GM13976 (cell line): ENCODE data around the gene HSPB8.

Experiments used
- DNase-seq: peaks from one replicate; pipeline ENCODE4 v3.0.0; 2012; ENCODE audit warnings: low spot score
- in situ Hi-C: fragments of 300-500 bp; cut with MboI; formaldehyde crosslinking; loops from one replicate; pipeline ENCODE4 v1.12.0; 2022; ENCODE audit warnings: low sequenced_read_pairs, mixed read lengths, inconsistent platforms; ENCODE audit not compliant: unreplicated experiment
- TF ChIP-seq, protein P1 (sequence below): IDR thresholded peaks from 2 replicates; pipeline ENCODE4 v1.5.1; 2012; ENCODE audit warnings: borderline replicate concordance, mild to moderate bottlenecking; ENCODE audit not compliant: insufficient read depth; ENCODE audit errors: extremely low read depth, missing control alignments, control extremely low read depth

Gene HSPB8

DNA sequence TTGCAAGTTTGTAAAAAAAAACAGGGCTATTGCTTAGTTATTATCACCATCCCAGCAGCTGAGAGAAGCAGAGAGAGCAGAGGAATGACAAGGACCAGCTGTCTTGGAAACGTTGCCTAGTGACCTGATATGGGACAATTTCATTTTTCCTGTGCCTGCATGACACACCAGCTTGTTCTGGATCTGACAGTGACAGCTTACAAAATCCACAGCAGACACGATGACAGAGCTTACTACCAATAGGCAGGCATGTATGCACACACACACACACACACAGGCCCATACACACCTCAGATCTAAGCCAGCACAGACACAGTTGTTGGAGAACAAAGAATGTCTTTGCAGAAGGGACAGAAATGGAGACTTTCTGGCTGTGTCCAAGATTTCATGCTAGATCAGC is 25.4 kb downstream of the HSPB8 start:
- DNase-seq, result no peak
- in situ Hi-C loops, result no loop called here
- TF ChIP-seq, protein P1, sequence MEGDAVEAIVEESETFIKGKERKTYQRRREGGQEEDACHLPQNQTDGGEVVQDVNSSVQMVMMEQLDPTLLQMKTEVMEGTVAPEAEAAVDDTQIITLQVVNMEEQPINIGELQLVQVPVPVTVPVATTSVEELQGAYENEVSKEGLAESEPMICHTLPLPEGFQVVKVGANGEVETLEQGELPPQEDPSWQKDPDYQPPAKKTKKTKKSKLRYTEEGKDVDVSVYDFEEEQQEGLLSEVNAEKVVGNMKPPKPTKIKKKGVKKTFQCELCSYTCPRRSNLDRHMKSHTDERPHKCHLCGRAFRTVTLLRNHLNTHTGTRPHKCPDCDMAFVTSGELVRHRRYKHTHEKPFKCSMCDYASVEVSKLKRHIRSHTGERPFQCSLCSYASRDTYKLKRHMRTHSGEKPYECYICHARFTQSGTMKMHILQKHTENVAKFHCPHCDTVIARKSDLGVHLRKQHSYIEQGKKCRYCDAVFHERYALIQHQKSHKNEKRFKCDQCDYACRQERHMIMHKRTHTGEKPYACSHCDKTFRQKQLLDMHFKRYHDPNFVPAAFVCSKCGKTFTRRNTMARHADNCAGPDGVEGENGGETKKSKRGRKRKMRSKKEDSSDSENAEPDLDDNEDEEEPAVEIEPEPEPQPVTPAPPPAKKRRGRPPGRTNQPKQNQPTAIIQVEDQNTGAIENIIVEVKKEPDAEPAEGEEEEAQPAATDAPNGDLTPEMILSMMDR, result no peak

DNA sequence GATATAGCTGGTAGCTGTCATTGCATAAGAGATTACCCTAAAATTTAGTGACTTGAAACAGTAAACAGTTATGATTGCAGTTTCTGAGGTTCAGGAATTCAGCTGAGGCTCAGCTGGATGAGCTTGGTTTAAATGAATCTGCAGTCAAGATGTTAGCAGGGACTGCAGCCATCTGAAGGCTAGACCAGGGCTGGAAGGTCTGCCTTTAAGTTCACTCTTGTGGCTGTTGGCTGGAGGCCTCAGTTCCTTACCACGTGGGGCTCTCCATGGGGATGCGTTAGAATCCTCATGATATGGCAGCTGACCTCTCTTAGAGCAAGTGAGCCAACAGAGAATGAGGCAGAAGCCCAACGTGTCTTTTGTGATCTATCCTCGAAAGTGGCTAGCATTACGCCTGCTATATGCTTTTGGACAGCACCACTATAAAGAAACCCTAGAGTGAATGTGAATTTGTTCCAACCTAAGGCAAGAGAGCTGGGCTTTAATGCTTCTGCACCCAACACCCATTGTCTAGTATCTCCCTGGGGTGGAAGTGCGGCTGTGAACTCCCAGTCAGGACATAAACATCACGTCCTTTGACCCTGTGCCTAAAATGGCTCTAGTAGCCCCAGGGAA is 26.0 kb downstream of the HSPB8 start:
- TF ChIP-seq, protein P1, result no peak
- in situ Hi-C loops, result no loop called here
- DNase-seq, result no peak

DNA sequence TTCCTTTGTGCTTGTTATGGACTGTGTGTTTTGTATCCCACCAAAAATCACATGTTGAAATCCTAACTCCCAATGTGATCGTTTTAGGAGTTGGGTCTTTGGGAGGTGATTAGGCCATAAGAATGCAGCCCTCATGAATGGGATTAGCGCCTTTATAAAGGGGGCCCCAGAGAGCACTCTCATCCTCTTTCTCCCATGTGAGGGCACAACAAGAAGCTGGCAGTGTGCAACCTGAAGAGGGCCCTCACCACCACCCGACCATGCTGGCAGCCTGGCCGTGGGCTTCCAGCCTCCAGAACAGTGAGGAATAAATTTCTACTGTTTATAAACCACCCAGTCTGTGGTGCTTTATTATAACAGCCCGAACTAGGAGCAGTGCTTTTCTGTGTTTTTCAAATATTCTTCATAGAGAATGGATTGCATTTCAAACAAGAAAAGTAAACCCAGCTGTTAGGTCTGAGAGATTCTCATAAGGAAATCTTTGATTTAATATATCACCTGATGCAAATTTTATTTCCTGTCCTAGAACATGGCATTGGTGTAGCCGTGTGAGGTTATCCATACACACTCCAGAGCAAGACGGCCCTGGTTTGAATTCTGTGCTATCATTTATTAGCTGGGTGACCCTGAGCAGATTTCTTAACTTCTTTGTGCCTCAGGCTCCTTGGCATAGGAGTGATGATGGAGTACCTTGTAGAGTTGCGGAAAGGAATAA is 27.8 kb downstream of the HSPB8 start:
- in situ Hi-C loops, result no loop called here
- no peak for DNase-seq
- TF ChIP-seq, protein P1, result no peak

DNA sequence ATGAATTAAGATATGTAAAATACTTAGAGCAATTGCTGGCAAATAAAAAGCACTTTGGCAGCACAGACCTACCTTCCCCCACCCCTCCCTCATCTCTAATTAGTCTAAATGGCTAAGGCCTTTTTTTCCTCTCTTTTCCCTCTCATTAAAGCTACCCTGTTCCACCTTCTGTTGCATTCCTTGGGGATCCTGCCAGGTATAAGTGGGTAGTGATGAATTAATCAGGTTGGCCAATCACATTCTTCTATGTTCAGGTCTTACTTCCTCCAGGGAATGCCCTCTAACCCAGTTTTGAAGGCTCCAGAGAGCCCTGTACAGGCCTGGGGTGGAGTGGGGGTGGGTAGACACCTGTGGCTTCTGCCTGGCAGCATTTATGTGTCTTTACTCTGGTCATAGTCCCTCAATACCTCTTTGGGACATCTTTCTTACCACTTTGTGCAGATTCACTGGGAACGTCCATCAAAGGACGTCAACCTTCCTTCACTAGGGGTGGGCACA is 28.4 kb downstream of the HSPB8 start:
- in situ Hi-C loops, result no loop called here
- TF ChIP-seq, protein P1, result no peak
- no peak for DNase-seq

DNA sequence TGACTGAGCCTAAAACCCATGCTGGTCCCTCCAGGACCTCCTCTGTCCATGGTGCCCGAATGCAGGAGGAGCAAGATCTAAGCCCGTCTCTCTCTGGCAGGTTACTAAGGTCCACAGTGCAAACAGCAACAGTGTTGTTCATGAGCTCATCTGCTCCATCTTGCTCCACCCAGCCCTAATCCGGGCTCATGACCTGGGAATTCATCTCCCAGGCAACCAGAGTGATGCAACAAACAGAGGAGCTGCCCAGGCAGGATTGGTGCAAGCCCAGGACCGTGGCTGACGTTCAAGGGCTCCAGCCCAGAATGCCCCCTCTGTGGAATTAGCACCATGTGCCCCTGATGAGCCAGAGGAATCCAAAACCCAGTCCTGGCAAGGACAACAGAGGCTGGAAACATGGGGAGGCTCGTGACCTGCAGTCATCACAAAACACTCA is 29.9 kb downstream of the HSPB8 start:
- TF ChIP-seq, protein P1, result no peak
- DNase-seq, result no peak
- in situ Hi-C loops, result no loop called here

DNA sequence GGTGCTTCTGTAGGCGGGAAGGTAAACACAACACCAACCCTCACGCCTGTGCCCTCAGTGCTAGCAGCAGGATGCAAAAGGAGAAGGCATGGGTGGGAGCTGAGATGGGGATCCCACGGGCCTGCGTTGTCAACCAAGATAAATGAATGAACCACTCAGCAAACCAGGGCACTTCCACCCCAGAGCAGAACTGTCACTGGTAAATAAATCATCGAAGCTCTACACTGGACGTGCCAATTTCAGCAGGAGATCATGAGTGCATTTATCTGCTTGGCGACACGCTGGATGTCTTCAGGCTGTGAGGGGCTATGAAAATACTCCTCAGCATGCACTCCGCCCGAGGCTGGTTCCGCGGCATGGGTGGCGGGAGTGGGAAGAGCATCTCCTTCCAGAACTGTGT is 33.2 kb downstream of the HSPB8 start:
- DNase-seq, result no peak
- TF ChIP-seq, protein P1, result no peak
- in situ Hi-C loops, result no loop called here
